Measurements from ENCODE around the gene REC8. TPM values are rescaled to one million over a fixed set of nuclear protein-coding genes. Genes with fewer than 3 reads are reported as not detected.

The REC8 gene
- total and polyA plus RNA-seq, 2 of the 13 experiments (the other 11 are each of a cell fraction or from before 2014, with no cell fraction given), result 3.4 to 14.7 TPM

- TF ChIP-seq KDM3A (CRISPR knock-in tag; IDR thresholded peaks at IDR 0.05; ENCODE audit: low read depth) (peak; percentile 97), HBP1 (CRISPR knock-in tag; IDR thresholded peaks at IDR 0.05; ENCODE audit: low read depth) (peak; percentile 98), ZBTB1 (CRISPR knock-in tag; IDR thresholded peaks at IDR 0.05; ENCODE audit: borderline replicate concordance) (peak; percentile 85), MLXIP (CRISPR knock-in tag; IDR thresholded peaks at IDR 0.05; ENCODE audit: borderline replicate concordance) (peak; percentile 92), ARID3A (IDR thresholded peaks at IDR 0.05; ENCODE audit: low read depth, low read length) (peak; percentile 9; the same call in 1 of the 2 replicates), AFF4 (CRISPR knock-in tag; IDR thresholded peaks at IDR 0.05) (peak; percentile 91; the same call in 1 of the 2 replicates), ZNF772 (CRISPR knock-in tag; IDR thresholded peaks at IDR 0.05) (peak; percentile 100), ZNF557 (CRISPR knock-in tag; IDR thresholded peaks at IDR 0.05) (peak; percentile 36; the same call in 1 of the 2 replicates), SMC3 (IDR thresholded peaks at IDR 0.05; ENCODE audit: low read length) (no peak), ZFP82 (CRISPR knock-in tag; IDR thresholded peaks at IDR 0.05; ENCODE audit: borderline replicate concordance) (no peak), ZNF768 (CRISPR knock-in tag; IDR thresholded peaks at IDR 0.05) (peak; percentile 80), ZNF792 (CRISPR knock-in tag; IDR thresholded peaks at IDR 0.05) (peak; percentile 99), POLR2AphosphoS5 (IDR thresholded peaks at IDR 0.05; ENCODE audit: low read depth, low read length) (peak; percentile 91), SATB2 (CRISPR knock-in tag; IDR thresholded peaks at IDR 0.05) (peak; percentile 79), KDM6A (CRISPR knock-in tag; IDR thresholded peaks at IDR 0.05; ENCODE audit: low read depth) (peak; percentile 61; the same call in 1 of the 2 replicates), NFKBIZ (CRISPR knock-in tag; IDR thresholded peaks at IDR 0.05) (peak; percentile 98), ZBTB20 (CRISPR knock-in tag; IDR thresholded peaks at IDR 0.05; ENCODE audit: borderline replicate concordance, low read depth) (peak; percentile 97), SAP130 (CRISPR knock-in tag; IDR thresholded peaks at IDR 0.05; ENCODE audit: low read depth) (peak; percentile 100), ZNF572 (CRISPR knock-in tag; IDR thresholded peaks at IDR 0.05) (peak; percentile 87), ZNF766 (CRISPR knock-in tag; IDR thresholded peaks at IDR 0.05; ENCODE audit: borderline replicate concordance) (peak; percentile 92), HNRNPL (IDR thresholded peaks at IDR 0.05; ENCODE audit: low read depth, low read length) (peak; percentile 73; the same call in 1 of the 2 replicates)
These were observed 23.5 kb downstream of the REC8 start, which contains the start of gene TM9SF1 (continued) for GRCh38 chr14:24195186-24196070.

All from HepG2 (cell line).